Sigmoid colon (tissue), 7 donors: ENCODE measurements around the gene SCNN1B. TPM values are rescaled to one million over a fixed set of nuclear protein-coding genes. Genes with fewer than 3 reads are reported as not detected.

Experiments used
- DNase-seq: peaks from one replicate; pipeline ENCODE4 v3.0.0-alpha.2; 2019
- H3K27ac ChIP-seq, 4 donors: fragments of 200-600 bp; sonication (generic); one replicate each; pipeline ENCODE4 v1.5.1; 2016 to 2019; ENCODE audit warnings: mild to moderate bottlenecking in 1 of 4
- H3K27me3 ChIP-seq, 3 donors: fragments of 200-600 bp; sonication (generic); one replicate each; pipeline ENCODE4 v1.5.1; 2019; ENCODE audit warnings: mild to moderate bottlenecking in 1 of 3
- H3K36me3 ChIP-seq, 4 donors: fragments of 200-600 bp; sonication (generic); one replicate each; pipeline ENCODE4 v1.5.1; 2016 to 2019
- H3K4me1 ChIP-seq, 4 donors: fragments of 200-600 bp; sonication (generic); one replicate each; pipeline ENCODE4 v1.5.1; 2017 to 2019
- H3K4me3 ChIP-seq, 4 donors: fragments of 200-600 bp; sonication (generic); one replicate each; pipeline ENCODE4 v1.5.1; 2017 to 2019; ENCODE audit warnings: mild to moderate bottlenecking in 2 of 4, moderate library complexity in 1 of 4
- H3K9me3 ChIP-seq, 4 donors: fragments of 200-600 bp in 3 of 4; sonication (generic) in 3 of 4; one replicate each; pipeline versions ENCODE4 v1.5.1 to v1.6.1; 2013 to 2019
- CTCF ChIP-seq, 4 experiments: fragments of 450-650 bp in 3 of 4; fragments of 200-600 bp in 1 of 4; IDR thresholded peaks; one replicate each; pipeline ENCODE4 v1.5.1; 2016 to 2019; ENCODE audit warnings: antibody characterized with exemption in 4 of 4, mild to moderate bottlenecking in 3 of 4, moderate library complexity in 2 of 4
- EP300 ChIP-seq, 4 donors: sonication (generic); formaldehyde crosslinking; IDR thresholded peaks; one replicate each; pipeline ENCODE4 v1.6.1; 2017; ENCODE audit warnings: antibody characterized with exemption in 4 of 4
- POLR2A ChIP-seq, 2 donors: fragments of 450-650 bp; IDR thresholded peaks; one replicate each; pipeline ENCODE4 v1.6.1; 2016; ENCODE audit warnings: antibody characterized with exemption in 2 of 2, mild to moderate bottlenecking in 2 of 2, moderate library complexity in 2 of 2
- POLR2AphosphoS5 ChIP-seq, 4 donors: sonication (generic); formaldehyde crosslinking; IDR thresholded peaks; one replicate each; pipeline ENCODE4 v1.6.1; 2017; ENCODE audit warnings: antibody characterized with exemption in 4 of 4
- WGBS, 2 donors: extraction: QIAGEN DNeasy Blood & Tissue Kit; methylation state at CpG; one replicate each; pipeline ENCODE4 v1.1.7; 2013; 5-methylcytosine and 5-hydroxymethylcytosine counted together
- intact Hi-C: fragments of 100-400 bp; cut with DNase I; formaldehyde crosslinking; loops from one replicate; pipeline ENCODE4 v1.15.1; 2023
- polyA plus RNA-seq, 3 donors: library from polyadenylated mRNA; stranded (reverse); fragments of 200-250 nt; gene quantifications; one replicate each; pipeline ENCODE4 v1.2.3, GENCODE V29; 2013
- total RNA-seq, 4 donors: library from RNA; depleted of rRNA; stranded (reverse); fragments of >200 nt; gene quantifications; one replicate each; pipeline ENCODE4 v1.1.0, GENCODE V29; 2016
- donor health status: healthy with polysubstance abuse.
- donor health status: Bipolar disorder and iron deficiency.
- donor health status: healthy.

The SCNN1B gene
- total and polyA plus RNA-seq, 7 donors: 1.7 to 212 (median 9.2) TPM

- TF ChIP-seq POLR2A (IDR thresholded peaks at IDR 0.05): no peak
- no peak for TF ChIP-seq EP300 (IDR thresholded peaks at IDR 0.05)
- no peak for TF ChIP-seq POLR2AphosphoS5 (IDR thresholded peaks at IDR 0.05)
- TF ChIP-seq CTCF (IDR thresholded peaks at IDR 0.05): no peak
- DNase-seq: no peak
- H3K27ac ChIP-seq: no peak overlapping the region
- no peak overlapping the region for H3K4me3 ChIP-seq
- H3K4me1 ChIP-seq: no peaks in the 10 kb centered on the region
- 90 to 93% methylated on average over 3 of the region's 3 CpGs for WGBS, 2 donors
- H3K27me3 ChIP-seq: no peaks in the 10 kb centered on the region
- intact Hi-C loops: no loop called here
- peaks cover 0 to 15% (median 5%) of the 10 kb centered on the region in 4 donors for H3K36me3 ChIP-seq
- H3K9me3 ChIP-seq: no peaks in the 10 kb centered on the region
These were observed 81.8 kb downstream of the SCNN1B start for GRCh38 chr16:23383881-23384280.

GRCh38 chr16:23384878-23385277 is 82.8 kb downstream of the SCNN1B start:
- no peak for DNase-seq
- Histone ChIP-seq H3K9me3 (no peaks in the 10 kb centered on the region), H3K27ac (no peak overlapping the region), H3K4me1 (no peaks in the 10 kb centered on the region), H3K27me3 (no peaks in the 10 kb centered on the region), H3K4me3 (no peak overlapping the region), H3K36me3 (peaks cover 0 to 24% (median 8%) of the 10 kb centered on the region in 4 donors)
- TF ChIP-seq CTCF (IDR thresholded peaks at IDR 0.05): no peak
- TF ChIP-seq POLR2A (IDR thresholded peaks at IDR 0.05): no peak
- TF ChIP-seq EP300 (IDR thresholded peaks at IDR 0.05): no peak
- no peak for TF ChIP-seq POLR2AphosphoS5 (IDR thresholded peaks at IDR 0.05)
- intact Hi-C loops: no loop called here
- WGBS, 2 donors: 95% methylated on average over 10 of the region's 10 CpGs

GRCh38 chr16:23385441-23385840 is 83.3 kb downstream of the SCNN1B start:
- 92 to 95% methylated on average over 15 of the region's 15 CpGs for WGBS, 2 donors
- no peak for DNase-seq
- H3K27me3 ChIP-seq: no peaks in the 10 kb centered on the region
- no peak overlapping the region for H3K27ac ChIP-seq
- intact Hi-C loops: no loop called here
- H3K4me3 ChIP-seq: no peak overlapping the region
- H3K36me3 ChIP-seq: peaks cover 0 to 28% (median 8%) of the 10 kb centered on the region in 4 donors
- no peaks in the 10 kb centered on the region for H3K9me3 ChIP-seq
- TF ChIP-seq CTCF (IDR thresholded peaks at IDR 0.05): no peak
- no peak for TF ChIP-seq EP300 (IDR thresholded peaks at IDR 0.05)
- no peak for TF ChIP-seq POLR2AphosphoS5 (IDR thresholded peaks at IDR 0.05)
- TF ChIP-seq POLR2A (IDR thresholded peaks at IDR 0.05): no peak
- H3K4me1 ChIP-seq: peaks cover 0 to 3% (median 0%) of the 10 kb centered on the region in 4 donors

- Histone ChIP-seq H3K4me1 (peaks cover 0 to 22% (median 5%) of the 10 kb centered on the region in 4 donors), H3K4me3 (no peak overlapping the region), H3K27me3 (no peaks in the 10 kb centered on the region), H3K27ac (no peak overlapping the region), H3K36me3 (peaks cover 0 to 50% (median 22%) of the 10 kb centered on the region in 4 donors), H3K9me3 (no peaks in the 10 kb centered on the region)
- TF ChIP-seq CTCF (IDR thresholded peaks at IDR 0.05) (no peak), POLR2A (IDR thresholded peaks at IDR 0.05) (no peak), EP300 (IDR thresholded peaks at IDR 0.05) (no peak), POLR2AphosphoS5 (IDR thresholded peaks at IDR 0.05) (no peak)
- no peak for DNase-seq
- 92 to 94% methylated on average over 8 of the region's 8 CpGs for WGBS, 2 donors
- intact Hi-C loops: no loop called here
These were observed 85.6 kb downstream of the SCNN1B start for GRCh38 chr16:23387666-23388065.

- Histone ChIP-seq H3K27ac (no peak overlapping the region), H3K4me1 (peaks cover 0 to 30% (median 10%) of the 10 kb centered on the region in 4 donors), H3K9me3 (no peaks in the 10 kb centered on the region), H3K27me3 (no peaks in the 10 kb centered on the region), H3K36me3 (peaks cover 0 to 55% (median 22%) of the 10 kb centered on the region in 4 donors), H3K4me3 (no peak overlapping the region)
- DNase-seq: peak; percentile 45
- intact Hi-C loops: no loop called here
- TF ChIP-seq POLR2AphosphoS5 (IDR thresholded peaks at IDR 0.05): no peak
- TF ChIP-seq CTCF (IDR thresholded peaks at IDR 0.05): no peak
- TF ChIP-seq EP300 (IDR thresholded peaks at IDR 0.05): no peak
- TF ChIP-seq POLR2A (IDR thresholded peaks at IDR 0.05): no peak
- WGBS, 2 donors: 92 to 95% methylated on average over 15 of the region's 15 CpGs
These were observed 86.7 kb downstream of the SCNN1B start for GRCh38 chr16:23388786-23389185.
